Measurements from ENCODE around the gene SPINK5. TPM values are rescaled to one million over a fixed set of nuclear protein-coding genes. Genes with fewer than 3 reads are reported as not detected.

Gene SPINK5
- polyA plus RNA-seq, 3 donors: not detected

GRCh38 chr5:148035676-148036075 is 28.1 kb upstream of the SPINK5 start:
- H3K9ac ChIP-seq (ENCODE audit: insufficient read depth, low read length, poor library complexity, severe bottlenecking): no peak overlapping the region
- Mint-ChIP-seq H3K36me3 (no peaks in the 10 kb centered on the region), H3K27ac (no peak overlapping the region), H3K9me3 (no peaks in the 10 kb centered on the region), H3K27me3 (ENCODE audit: low read depth in 3 of 3) (no peaks in the 10 kb centered on the region), H3K4me1 (no peaks in the 10 kb centered on the region), H3K4me3 (no peak overlapping the region)
- H3K27ac ChIP-seq (ENCODE audit: low read depth in 1 of 2, low read length in 2 of 2): no peak overlapping the region
- no peaks in the 10 kb centered on the region for H3K27me3 ChIP-seq (ENCODE audit: control insufficient read depth in 2 of 2, insufficient read depth in 2 of 2, low read length in 2 of 2)
- TF ChIP-seq CTCF (IDR thresholded peaks at IDR 0.05): no peak
- no peak overlapping the region for H3K4me3 ChIP-seq (replicated peaks in 1 of 3; ENCODE audit: low read depth in 2 of 3, low read length in 3 of 3)
- no peaks in the 10 kb centered on the region for H3K9me3 ChIP-seq (replicated peaks in 1 of 2; ENCODE audit: control insufficient read depth in 1 of 2, insufficient read depth in 1 of 2, low read length in 2 of 2)
- no peak overlapping the region for H3K4me2 ChIP-seq (replicated peaks; ENCODE audit: extremely low read depth, low read length, poor library complexity, severe bottlenecking)
- H3K36me3 ChIP-seq (replicated peaks in 1 of 2; ENCODE audit: control insufficient read depth in 1 of 2, insufficient read depth in 2 of 2, low read length in 2 of 2): no peaks in the 10 kb centered on the region
- H3K79me2 ChIP-seq (ENCODE audit: insufficient read depth, low read length): no peaks in the 10 kb centered on the region
- intact Hi-C loops (cut with micrococcal nuclease): no loop called here
- no peaks in the 10 kb centered on the region for H4K20me1 ChIP-seq (ENCODE audit: insufficient read depth, low read length)
- H2AFZ ChIP-seq (ENCODE audit: insufficient read depth, low read depth, low read length, poor library complexity, severe bottlenecking): no peak overlapping the region
- no peak for DNase-seq
- H3K4me1 ChIP-seq (ENCODE audit: control insufficient read depth in 1 of 2, insufficient read depth in 2 of 2, low read length in 2 of 2): no peaks in the 10 kb centered on the region

- Histone ChIP-seq H3K27ac (ENCODE audit: low read depth in 1 of 2, low read length in 2 of 2) (no peak overlapping the region), H3K79me2 (ENCODE audit: insufficient read depth, low read length) (no peaks in the 10 kb centered on the region), H3K4me2 (replicated peaks; ENCODE audit: extremely low read depth, low read length, poor library complexity, severe bottlenecking) (no peak overlapping the region), H2AFZ (ENCODE audit: insufficient read depth, low read depth, low read length, poor library complexity, severe bottlenecking) (no peak overlapping the region), H3K36me3 (replicated peaks in 1 of 2; ENCODE audit: control insufficient read depth in 1 of 2, insufficient read depth in 2 of 2, low read length in 2 of 2) (no peaks in the 10 kb centered on the region), H4K20me1 (ENCODE audit: insufficient read depth, low read length) (no peaks in the 10 kb centered on the region), H3K4me3 (replicated peaks in 1 of 3; ENCODE audit: low read depth in 2 of 3, low read length in 3 of 3) (no peak overlapping the region), H3K4me1 (ENCODE audit: control insufficient read depth in 1 of 2, insufficient read depth in 2 of 2, low read length in 2 of 2) (no peaks in the 10 kb centered on the region), H3K27me3 (ENCODE audit: control insufficient read depth in 2 of 2, insufficient read depth in 2 of 2, low read length in 2 of 2) (no peaks in the 10 kb centered on the region), H3K9me3 (replicated peaks in 1 of 2; ENCODE audit: control insufficient read depth in 1 of 2, insufficient read depth in 1 of 2, low read length in 2 of 2) (peaks cover 0 to 3% of the 10 kb centered on the region in 2 donors), H3K9ac (ENCODE audit: insufficient read depth, low read length, poor library complexity, severe bottlenecking) (no peak overlapping the region)
- Mint-ChIP-seq H3K4me1 (no peaks in the 10 kb centered on the region), H3K9me3 (peaks cover 0 to 3% (median 1%) of the 10 kb centered on the region in 7 donors), H3K27me3 (ENCODE audit: low read depth in 3 of 3) (no peaks in the 10 kb centered on the region), H3K27ac (no peak overlapping the region), H3K36me3 (no peaks in the 10 kb centered on the region), H3K4me3 (no peak overlapping the region)
- DNase-seq: no peak
- no peak for TF ChIP-seq CTCF (IDR thresholded peaks at IDR 0.05)
- WGBS (ENCODE audit: insufficient coverage): 100% methylated on average over 2 of the region's 5 CpGs
- intact Hi-C loops (cut with micrococcal nuclease): no loop called here
Observed at GRCh38 chr5:148042881-148043280, 20.9 kb upstream of the SPINK5 start.
